Endodermal cell (in vitro differentiated cells): ENCODE results near the gene SHISAL2B. TPM values are rescaled to one million over a fixed set of nuclear protein-coding genes. Genes with fewer than 3 reads are reported as not detected.
"Not testable (repeated sequence)": the region's sequence is repeated elsewhere in the genome, so short reads cannot be mapped to it uniquely, and the experiment has no call there.

Experiments
- DNase-seq: peaks from one replicate; pipeline ENCODE4 v3.0.0-alpha.2; 2017
- H3K27ac ChIP-seq: 2 replicates; pipeline ENCODE4 v1.5.1; 2013; ENCODE audit warnings: mild to moderate bottlenecking, low read depth, low read length, moderate library complexity
- H3K27me3 ChIP-seq: 2 replicates; pipeline ENCODE4 v1.6.1; 2013; ENCODE audit warnings: mild to moderate bottlenecking, low read length, moderate library complexity; ENCODE audit not compliant: insufficient read depth, control insufficient read depth, poor library complexity, severe bottlenecking
- H3K36me3 ChIP-seq: 2 replicates; pipeline ENCODE4 v1.7.0; 2013; ENCODE audit warnings: mild to moderate bottlenecking, low read length, moderate library complexity; ENCODE audit not compliant: control insufficient read depth, insufficient read depth
- H3K4me1 ChIP-seq: one replicate; pipeline ENCODE4 v1.7.0; 2013; ENCODE audit warnings: low read length; ENCODE audit not compliant: control insufficient read depth, insufficient read depth
- H3K4me3 ChIP-seq: 2 replicates; pipeline ENCODE4 v1.5.1; 2013; ENCODE audit warnings: mild to moderate bottlenecking, low read length, moderate library complexity
- H3K9ac ChIP-seq: 2 replicates; pipeline ENCODE4 v1.6.1; 2013; ENCODE audit warnings: mild to moderate bottlenecking, low read length, moderate library complexity; ENCODE audit not compliant: poor library complexity, severe bottlenecking; ENCODE audit errors: extremely low read depth
- H3K9me3 ChIP-seq: 2 replicates; pipeline ENCODE4 v1.6.1; 2013; ENCODE audit warnings: mild to moderate bottlenecking, low read length, moderate library complexity; ENCODE audit not compliant: control insufficient read depth
- H3K27ac Mint-ChIP-seq: 2 replicates; pipeline ENCODE4 v1.8.0; 2020; ENCODE audit warnings: mixed read lengths
- H3K27me3 Mint-ChIP-seq: 2 replicates; pipeline ENCODE4 v1.8.0; 2021; ENCODE audit warnings: mild to moderate bottlenecking, mixed read lengths; ENCODE audit not compliant: insufficient read depth
- H3K36me3 Mint-ChIP-seq: 2 replicates; pipeline ENCODE4 v1.8.0; 2020; ENCODE audit warnings: low read depth, mixed read lengths
- H3K4me1 Mint-ChIP-seq: 2 replicates; pipeline ENCODE4 v1.8.0; 2020; ENCODE audit warnings: mixed read lengths
- H3K4me3 Mint-ChIP-seq: 2 replicates; pipeline ENCODE4 v1.8.0; 2020; ENCODE audit warnings: mild to moderate bottlenecking, moderate library complexity, mixed read lengths
- H3K9me3 Mint-ChIP-seq: 2 replicates; pipeline ENCODE4 v1.8.0; 2020; ENCODE audit warnings: mild to moderate bottlenecking, mixed read lengths
- CTCF ChIP-seq: fragments of 200-600 bp; sonication (generic); conservative IDR thresholded peaks from 2 replicates; pipeline ENCODE4 v1.5.0; 2021; ENCODE audit warnings: antibody characterized with exemption, mild to moderate bottlenecking
- WGBS, 2 experiments: methylation state at CpG; one replicate each; pipeline versions ENCODE4 v1.1.5 to v1.1.7; 2013; ENCODE audit warnings: missing lambda C conversion rate in 2 of 2, mixed read lengths in 1 of 2; ENCODE audit not compliant: insufficient coverage in 1 of 2, insufficient read length in 1 of 2; 5-methylcytosine and 5-hydroxymethylcytosine counted together
- total RNA-seq, 2 donors: library from RNA; stranded (reverse); fragmentation: NEBNext Ultra II Directional in 1 of 2; extraction: Animal tissue kit (Norgen Biotek cat#: 25700) in 1 of 2; gene quantifications; 2 replicates in 1 of 2; 3 replicates in 1 of 2; pipeline ENCODE4 v1.2.1, GENCODE V29; 2021

Gene SHISAL2B
- total RNA-seq, 2 donors from 2014 or later = 112 to 143 TPM

GRCh38 chr5:64655596-64655995, 34.7 kb upstream of the SHISAL2B start:
- no peak for DNase-seq
- Histone ChIP-seq H3K4me3 (peak overlapping the region; percentile 10), H3K4me1 (no peaks in the 10 kb centered on the region), H3K27me3 (no peaks in the 10 kb centered on the region), H3K36me3 (no peaks in the 10 kb centered on the region), H3K9ac (no peak overlapping the region), H3K27ac (no peak overlapping the region), H3K9me3 (peaks cover 23% of the 10 kb centered on the region)
- Mint-ChIP-seq H3K4me3 (no peak overlapping the region), H3K36me3 (peaks cover 6% of the 10 kb centered on the region), H3K27ac (no peak overlapping the region), H3K27me3 (no peaks in the 10 kb centered on the region), H3K4me1 (peaks cover 14% of the 10 kb centered on the region), H3K9me3 (peaks cover 32% of the 10 kb centered on the region)
- 82 to 97% methylated on average over 1 of the region's 1 CpG for WGBS, 2 experiments
- TF ChIP-seq CTCF = no peak

GRCh38 chr5:64659289-64659688, 31.0 kb upstream of the SHISAL2B start:
- no peaks in the 10 kb centered on the region for H3K36me3 Mint-ChIP-seq
- H3K27me3 Mint-ChIP-seq = no peaks in the 10 kb centered on the region
- no peak overlapping the region for H3K27ac Mint-ChIP-seq
- no peak for DNase-seq
- no peak overlapping the region for H3K4me3 Mint-ChIP-seq
- Histone ChIP-seq H3K36me3 (no peaks in the 10 kb centered on the region), H3K9ac (no peak overlapping the region), H3K4me3 (no peak overlapping the region), H3K9me3 (peaks cover 17% of the 10 kb centered on the region), H3K4me1 (peaks cover 6% of the 10 kb centered on the region), H3K27me3 (no peaks in the 10 kb centered on the region), H3K27ac (no peak overlapping the region)
- TF ChIP-seq CTCF = no peak
- peaks cover 24% of the 10 kb centered on the region for H3K4me1 Mint-ChIP-seq
- WGBS, 2 experiments = 94 to 100% methylated on average over 3 of the region's 3 CpGs
- H3K9me3 Mint-ChIP-seq = peaks cover 12% of the 10 kb centered on the region

GRCh38 chr5:64663181-64663580, 27.1 kb upstream of the SHISAL2B start:
- 88 to 100% methylated on average over 2 to 6 of the region's 6 CpGs for WGBS, 2 experiments
- H3K27ac Mint-ChIP-seq, H3K27me3 Mint-ChIP-seq, DNase-seq, H3K27me3 ChIP-seq, H3K9me3 Mint-ChIP-seq, H3K4me3 Mint-ChIP-seq, H3K36me3 ChIP-seq, H3K9ac ChIP-seq, H3K9me3 ChIP-seq, H3K36me3 Mint-ChIP-seq, H3K27ac ChIP-seq, H3K4me3 ChIP-seq, H3K4me1 ChIP-seq: not testable (repeated sequence)
- peaks cover 47% of the 10 kb centered on the region for H3K4me1 Mint-ChIP-seq

- H3K9ac ChIP-seq = no peak overlapping the region
- no peaks in the 10 kb centered on the region for H3K36me3 ChIP-seq
- H3K4me3 ChIP-seq = peak overlapping the region; percentile 36
- H3K4me3 Mint-ChIP-seq = peak overlapping the region; percentile 2
- no peaks in the 10 kb centered on the region for H3K27me3 Mint-ChIP-seq
- peaks cover 37% of the 10 kb centered on the region for H3K4me1 Mint-ChIP-seq
- H3K27me3 ChIP-seq = no peaks in the 10 kb centered on the region
- peak overlapping the region; percentile 6 for H3K27ac Mint-ChIP-seq
- H3K36me3 Mint-ChIP-seq = no peaks in the 10 kb centered on the region
- no peak for TF ChIP-seq CTCF
- 45 to 67% methylated on average over 1 to 2 of the region's 2 CpGs for WGBS, 2 experiments
- H3K9me3 ChIP-seq = peaks cover 25% of the 10 kb centered on the region
- DNase-seq = no peak
- H3K27ac ChIP-seq = no peak overlapping the region
- peaks cover 11% of the 10 kb centered on the region for H3K9me3 Mint-ChIP-seq
- H3K4me1 ChIP-seq = peaks cover 9% of the 10 kb centered on the region
Measured at GRCh38 chr5:64665243-64665642, 25.1 kb upstream of the SHISAL2B start.
